H9 (cell line): ENCODE results near the gene PLSCR5. TPM values are rescaled to one million over a fixed set of nuclear protein-coding genes. Genes with fewer than 3 reads are reported as not detected.

Experiments
- DNase-seq: peaks from one replicate; pipeline ENCODE4 v3.0.0-alpha.2; 2017
- H2AFZ ChIP-seq: one replicate; pipeline ENCODE4 v1.6.1; 2013; ENCODE audit warnings: mild to moderate bottlenecking, low read length, control low read depth, moderate library complexity
- H2AK5ac ChIP-seq: 2 replicates; pipeline ENCODE4 v1.6.1; 2013; ENCODE audit warnings: low read length, control low read depth, mixed read lengths; ENCODE audit not compliant: insufficient read length
- H2BK120ac ChIP-seq: one replicate; pipeline ENCODE4 v1.6.1; 2013; ENCODE audit warnings: low read depth, mild to moderate bottlenecking, low read length, control low read depth, inconsistent platforms; ENCODE audit not compliant: poor library complexity, severe bottlenecking
- H2BK12ac ChIP-seq: 2 replicates; pipeline ENCODE4 v1.6.1; 2013; ENCODE audit warnings: low read length, control low read depth, mixed read lengths, low read depth; ENCODE audit not compliant: insufficient read length
- H2BK15ac ChIP-seq: 2 replicates; pipeline ENCODE4 v1.6.1; 2013; ENCODE audit warnings: low read depth, low read length, control low read depth
- H2BK20ac ChIP-seq: one replicate; pipeline ENCODE4 v1.6.1; 2013; ENCODE audit warnings: low read depth, mild to moderate bottlenecking, low read length, control low read depth, inconsistent platforms; ENCODE audit not compliant: poor library complexity, severe bottlenecking
- H2BK5ac ChIP-seq: 2 replicates; pipeline ENCODE4 v1.6.1; 2013; ENCODE audit warnings: low read length, control low read depth, mixed read lengths; ENCODE audit not compliant: insufficient read length
- H3K14ac ChIP-seq: 2 replicates; pipeline ENCODE4 v1.6.1; 2013; ENCODE audit warnings: low read length, control low read depth; ENCODE audit not compliant: insufficient read depth
- H3K18ac ChIP-seq: 2 replicates; pipeline ENCODE4 v1.6.1; 2013; ENCODE audit warnings: low read depth, mild to moderate bottlenecking, mixed read lengths, low read length, control low read depth; ENCODE audit not compliant: insufficient read length
- H3K23ac ChIP-seq: 2 replicates; pipeline ENCODE4 v1.6.1; 2013; ENCODE audit warnings: low read length, control low read depth, mixed read lengths, low read depth; ENCODE audit not compliant: insufficient read length
- H3K23me2 ChIP-seq: 2 replicates; pipeline ENCODE4 v1.6.1; 2013; ENCODE audit warnings: low read depth, mild to moderate bottlenecking, mixed read lengths, low read length, control low read depth; ENCODE audit not compliant: insufficient read length, poor library complexity, severe bottlenecking
- H3K27ac ChIP-seq: 2 replicates; pipeline ENCODE4 v1.5.1; 2013; ENCODE audit warnings: low read length, control low read depth, mixed read lengths, low read depth; ENCODE audit not compliant: insufficient read length
- H3K27me3 ChIP-seq: 2 replicates; pipeline ENCODE4 v1.6.1; 2013; ENCODE audit warnings: low read length, control low read depth, inconsistent platforms; ENCODE audit not compliant: insufficient read depth
- H3K4ac ChIP-seq: 2 replicates; pipeline ENCODE4 v1.6.1; 2013; ENCODE audit warnings: low read depth, mild to moderate bottlenecking, control low read depth, inconsistent platforms, low read length, moderate library complexity
- H3K4me1 ChIP-seq: 2 replicates; pipeline ENCODE4 v1.6.1; 2013; ENCODE audit warnings: low read length, control low read depth, inconsistent platforms; ENCODE audit not compliant: insufficient read depth
- H3K4me2 ChIP-seq: 2 replicates; pipeline ENCODE4 v1.6.1; 2013; ENCODE audit warnings: low read length, control low read depth, mixed read lengths; ENCODE audit not compliant: insufficient read length, insufficient read depth
- H3K56ac ChIP-seq: 2 replicates; pipeline ENCODE4 v1.6.1; 2013; ENCODE audit warnings: low read depth, mild to moderate bottlenecking, mixed read lengths, low read length, control low read depth; ENCODE audit not compliant: insufficient read length
- H3K79me1 ChIP-seq: 2 replicates; pipeline ENCODE4 v1.6.1; 2013; ENCODE audit warnings: low read depth, mild to moderate bottlenecking, moderate library complexity, low read length, control low read depth, inconsistent platforms; ENCODE audit not compliant: insufficient read depth, poor library complexity, severe bottlenecking
- H3K79me2 ChIP-seq: 2 replicates; pipeline ENCODE4 v1.6.1; 2013; ENCODE audit warnings: low read length, control low read depth, inconsistent platforms; ENCODE audit not compliant: insufficient read depth
- H3K9ac ChIP-seq: 2 replicates; pipeline ENCODE4 v1.6.1; 2013; ENCODE audit warnings: low read length, control low read depth, mixed read lengths; ENCODE audit not compliant: insufficient read length; ENCODE audit errors: extremely low read depth
- H3K9me3 ChIP-seq: one replicate; pipeline ENCODE4 v1.6.1; 2013; ENCODE audit warnings: low read depth, low read length, inconsistent platforms; ENCODE audit not compliant: control insufficient read depth
- H3T11ph ChIP-seq: one replicate; pipeline ENCODE4 v1.6.1; 2013; ENCODE audit warnings: mild to moderate bottlenecking, low read length, control low read depth, inconsistent platforms
- H4K20me1 ChIP-seq: one replicate; pipeline ENCODE4 v1.6.1; 2013; ENCODE audit not compliant: control insufficient read depth, insufficient read length, insufficient read depth
- H4K5ac ChIP-seq: 2 replicates; pipeline ENCODE4 v1.6.1; 2013; ENCODE audit warnings: low read depth, mild to moderate bottlenecking, mixed read lengths, low read length, control low read depth; ENCODE audit not compliant: insufficient read length
- H4K8ac ChIP-seq: replicated peaks from 2 replicates; pipeline ENCODE4 v1.6.1; 2013; ENCODE audit warnings: low read length, control low read depth, mixed read lengths, low read depth; ENCODE audit not compliant: insufficient read length
- H4K91ac ChIP-seq: 2 replicates; pipeline ENCODE4 v1.6.1; 2013; ENCODE audit warnings: low read depth, mild to moderate bottlenecking, moderate library complexity, mixed read lengths, low read length, control low read depth; ENCODE audit not compliant: insufficient read length
- H3K27ac Mint-ChIP-seq, 3 experiments: 2 replicates in 2 of 3; 3 replicates in 1 of 3; pipeline ENCODE4 v1.8.0; 2020 to 2021; ENCODE audit warnings: mixed read lengths in 3 of 3, mild to moderate bottlenecking in 1 of 3, moderate library complexity in 1 of 3
- H3K27me3 Mint-ChIP-seq: 2 replicates; pipeline ENCODE4 v1.8.0; 2021; ENCODE audit warnings: low read depth, mild to moderate bottlenecking, moderate library complexity, mixed read lengths
- H3K36me3 Mint-ChIP-seq, 3 experiments: 2 replicates in 2 of 3; 3 replicates in 1 of 3; pipeline ENCODE4 v1.8.0; 2020 to 2021; ENCODE audit warnings: low read depth in 3 of 3, mixed read lengths in 3 of 3; ENCODE audit not compliant: insufficient read depth in 1 of 3
- H3K4me1 Mint-ChIP-seq, 2 experiments: 2 replicates each; pipeline ENCODE4 v1.8.0; 2020; ENCODE audit warnings: mixed read lengths in 2 of 2
- H3K4me3 Mint-ChIP-seq, 2 experiments: 2 replicates in 1 of 2; 3 replicates in 1 of 2; pipeline ENCODE4 v1.8.0; 2020 to 2021; ENCODE audit warnings: mild to moderate bottlenecking in 2 of 2, mixed read lengths in 2 of 2, moderate library complexity in 1 of 2
- H3K9me3 Mint-ChIP-seq, 2 experiments: 2 replicates in 1 of 2; 3 replicates in 1 of 2; pipeline ENCODE4 v1.8.0; 2020; ENCODE audit warnings: mild to moderate bottlenecking in 2 of 2, mixed read lengths in 2 of 2, moderate library complexity in 1 of 2
- CTCF ChIP-seq: fragments of 200-600 bp; sonication (generic); conservative IDR thresholded peaks from 3 replicates; pipeline ENCODE4 v1.8.0; 2021; ENCODE audit warnings: antibody characterized with exemption, mild to moderate bottlenecking
- WGBS: extraction: QIAGEN DNeasy Blood & Tissue Kit; methylation state at CpG from one replicate; pipeline ENCODE4 v1.1.7; 2013; ENCODE audit warnings: missing lambda C conversion rate, low lambda C conversion rate, mixed read lengths; ENCODE audit not compliant: insufficient read length; ENCODE audit errors: extremely low coverage; 5-methylcytosine and 5-hydroxymethylcytosine counted together
- total RNA-seq: library from RNA; stranded (reverse); gene quantifications from 2 replicates; pipeline ENCODE4 v1.2.1, GENCODE V29; 2021

Gene PLSCR5
- total RNA-seq, 1 experiment from 2014 or later, result not detected

- Histone ChIP-seq H3K27me3 (no peaks in the 10 kb centered on the region), H2AFZ (no peak overlapping the region), H3K23ac (no peak overlapping the region), H4K5ac (no peak overlapping the region), H3K4ac (no peak overlapping the region), H4K91ac (no peak overlapping the region), H2AK5ac (no peak overlapping the region), H2BK120ac (no peak overlapping the region), H3K9ac (no peak overlapping the region), H3K4me1 (no peaks in the 10 kb centered on the region), H3K18ac (no peak overlapping the region), H3K27ac (no peak overlapping the region), H2BK12ac (no peak overlapping the region), H3K9me3 (no peaks in the 10 kb centered on the region), H3T11ph (no peak overlapping the region), H3K79me2 (no peaks in the 10 kb centered on the region), H3K79me1 (no peaks in the 10 kb centered on the region), H3K23me2 (no peaks in the 10 kb centered on the region), H3K56ac (no peak overlapping the region), H2BK15ac (no peak overlapping the region), H2BK5ac (no peak overlapping the region), H2BK20ac (no peak overlapping the region), H3K14ac (no peak overlapping the region), H4K8ac (no peak overlapping the region), H4K20me1 (no peaks in the 10 kb centered on the region), H3K4me2 (no peak overlapping the region)
- Mint-ChIP-seq H3K9me3 (no peaks in the 10 kb centered on the region; a peak in 1 of 5 replicates), H3K27me3 (no peaks in the 10 kb centered on the region), H3K4me3 (no peak overlapping the region), H3K4me1 (peaks cover 3 to 10% of the 10 kb centered on the region in 2 experiments; a peak in 3 of 4 replicates), H3K27ac (no peak overlapping the region), H3K36me3 (no peaks in the 10 kb centered on the region)
- DNase-seq, result no peak
- WGBS, result no CpG with 5 or more reads among the region's 1 CpG
- no peak for TF ChIP-seq CTCF
These were observed 31.0 kb downstream of the PLSCR5 start for GRCh38 chr3:146574173-146574572.
